ENCODE results near the gene RIBC1.

- TF ChIP-seq EP300 (IDR thresholded peaks at IDR 0.05; ENCODE audit: borderline replicate concordance), result no peak
- no peak for TF ChIP-seq TEAD4 (IDR thresholded peaks at IDR 0.05)
- TF ChIP-seq NFIC (IDR thresholded peaks at IDR 0.05), result no peak
- no peak for TF ChIP-seq MAX (IDR thresholded peaks at IDR 0.05)
- TF ChIP-seq TAF1 (IDR thresholded peaks at IDR 0.05; ENCODE audit: low read depth), result no peak
- no peak for TF ChIP-seq CEBPB (IDR thresholded peaks at IDR 0.05)
- TF ChIP-seq EGR1 (IDR thresholded peaks at IDR 0.05), result no peak
- TF ChIP-seq FOXM1 (IDR thresholded peaks at IDR 0.05; ENCODE audit: borderline replicate concordance, low read depth), result no peak
- no peak for TF ChIP-seq TCF12 (IDR thresholded peaks at IDR 0.05; ENCODE audit: low read depth)
- TF ChIP-seq REST (IDR thresholded peaks at IDR 0.05; ENCODE audit: low read depth), result no peak
- no peak for TF ChIP-seq USF1 (IDR thresholded peaks at IDR 0.05)
- no peak for TF ChIP-seq ZBTB7A (IDR thresholded peaks at IDR 0.05; ENCODE audit: low read depth)
- no peak for TF ChIP-seq YY1 (IDR thresholded peaks at IDR 0.05; ENCODE audit: low read depth)
- TF ChIP-seq RAD21 (IDR thresholded peaks at IDR 0.05; ENCODE audit: low read depth), result no peak
These were observed 33.6 kb downstream of the RIBC1 start for GRCh38 chrX:53456254-53456653.

All from Ishikawa (cell line).